Motor neuron (in vitro differentiated cells): ENCODE measurements around the gene WBP1L. TPM values are rescaled to one million over a fixed set of nuclear protein-coding genes. Genes with fewer than 3 reads are reported as not detected.
"Not testable (repeated sequence)": the region's sequence is repeated elsewhere in the genome, so short reads cannot be mapped to it uniquely, and the experiment has no call there.

Experiments
- ATAC-seq, 8 experiments: fragments of 200-7000 bp; cut with Tn5 transposase; replicated peaks in 6 of 8; 2 replicates each; pipeline ENCODE4 v1.8.0; 2021; ENCODE audit warnings: mild to moderate bottlenecking in 8 of 8, moderate library complexity in 8 of 8
- H3K27ac ChIP-seq, 2 donors: fragments of 250-450 bp; sonication (Bioruptor Pico); 2 replicates each; pipeline ENCODE4 v1.9.0; 2021; ENCODE audit warnings: antibody characterized with exemption in 2 of 2, mild to moderate bottlenecking in 2 of 2, moderate library complexity in 1 of 2
- H3K4me1 ChIP-seq, 2 donors: fragments of 250-450 bp; sonication (Bioruptor Pico); replicated peaks in 1 of 2; 2 replicates each; pipeline ENCODE4 v1.6.1; 2021; ENCODE audit warnings: antibody characterized with exemption in 2 of 2, mild to moderate bottlenecking in 2 of 2, moderate library complexity in 1 of 2
- H3K4me3 ChIP-seq, 5 donors: fragments of 250-450 bp; sonication (Bioruptor Pico); 2 replicates each; pipeline ENCODE4 v1.9.0; 2021; ENCODE audit warnings: antibody characterized with exemption in 5 of 5, mild to moderate bottlenecking in 5 of 5, moderate library complexity in 4 of 5
- WGBS, 10 experiments: fragments of 450-650 bp; shearing (Covaris generic); methylation state at CpG; one replicate each; pipeline ENCODE4 v1.0.0; 2022; 5-methylcytosine and 5-hydroxymethylcytosine counted together
- in situ Hi-C, 9 experiments: fragments of 400-800 bp; cut with MboI; loops; one replicate each; pipeline ENCODE4 v1.15.0; 2021; ENCODE audit warnings: low sequenced_read_pairs in 9 of 9, low pct_unique_long_range_greater_than_20kb in 2 of 9; ENCODE audit not compliant: unreplicated experiment in 9 of 9
- total RNA-seq, 8 experiments: library from RNA; unstranded; fragments of 300-600 nt; gene quantifications; 2 replicates each; pipeline versions ENCODE4 v1.2.3 to v1.2.4, GENCODE V29; 2022

Gene WBP1L
- total RNA-seq, 8 experiments from 2014 or later, result 21.1 to 49.7 (median 26.7) TPM

DNA sequence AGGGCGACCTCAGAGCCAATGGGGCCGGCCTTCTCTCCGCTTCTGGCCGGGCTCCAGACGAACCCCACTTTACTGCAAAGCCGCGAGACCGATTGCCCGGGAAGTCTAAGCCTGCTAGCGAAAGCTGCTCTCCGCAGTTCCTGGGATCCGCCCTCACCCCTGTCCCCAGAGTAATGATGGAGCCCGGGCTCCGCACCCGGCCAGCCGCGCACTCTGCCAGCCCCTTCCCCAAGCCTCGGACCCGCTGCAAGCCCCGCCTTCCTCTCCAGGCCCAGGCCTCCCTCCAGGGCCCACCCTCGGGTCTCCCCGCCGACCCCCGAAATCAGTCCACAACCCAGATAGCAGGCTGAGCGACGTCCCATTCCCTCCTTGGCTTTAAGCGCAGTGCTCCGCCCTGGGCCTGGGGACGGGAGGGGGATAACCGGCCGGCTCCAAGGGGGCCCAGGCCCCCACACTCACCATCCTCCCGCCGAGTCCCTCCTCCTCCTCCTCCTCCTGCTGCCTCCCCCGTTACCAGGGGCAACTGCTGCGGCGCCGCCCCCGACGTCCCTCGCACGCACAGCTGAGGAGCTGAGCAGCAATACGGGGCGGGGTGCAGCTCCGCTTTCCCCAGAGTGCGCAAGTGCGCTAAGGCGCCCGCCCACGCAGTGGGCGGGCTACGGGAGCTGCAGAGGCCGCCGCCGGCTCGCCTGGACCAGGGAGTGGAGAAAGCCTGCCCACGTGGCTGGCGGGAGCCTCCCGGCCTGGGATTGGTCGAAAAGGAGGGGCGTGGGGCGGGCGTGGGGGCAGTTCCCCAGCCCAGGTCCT lies 29.7 kb upstream of the WBP1L start, which contains the start of gene ARL3:
Gene ARL3 (minus strand): TSS at position 584 of the 807 bp plus-strand sequence. CDS start 122 bp downstream, at position 462.
- in situ Hi-C loops, result no loop called here
- Histone ChIP-seq H3K4me3 (peak within 1 kb of the TSS; percentile 66 to 95 (median 70)), H3K27ac (peak within 1 kb of the TSS; percentile 85 to 90), H3K4me1 (peaks cover 19 to 20% of the 10 kb centered on the region in 2 donors)
- peak; percentile 85 to 94 (median 92) for ATAC-seq
- 0 to 7% (median 0%) methylated on average over 3 to 7 of the region's 62 CpGs; no CpG with 5 or more reads in 7 of the 10 experiments for WGBS, 10 experiments

DNA sequence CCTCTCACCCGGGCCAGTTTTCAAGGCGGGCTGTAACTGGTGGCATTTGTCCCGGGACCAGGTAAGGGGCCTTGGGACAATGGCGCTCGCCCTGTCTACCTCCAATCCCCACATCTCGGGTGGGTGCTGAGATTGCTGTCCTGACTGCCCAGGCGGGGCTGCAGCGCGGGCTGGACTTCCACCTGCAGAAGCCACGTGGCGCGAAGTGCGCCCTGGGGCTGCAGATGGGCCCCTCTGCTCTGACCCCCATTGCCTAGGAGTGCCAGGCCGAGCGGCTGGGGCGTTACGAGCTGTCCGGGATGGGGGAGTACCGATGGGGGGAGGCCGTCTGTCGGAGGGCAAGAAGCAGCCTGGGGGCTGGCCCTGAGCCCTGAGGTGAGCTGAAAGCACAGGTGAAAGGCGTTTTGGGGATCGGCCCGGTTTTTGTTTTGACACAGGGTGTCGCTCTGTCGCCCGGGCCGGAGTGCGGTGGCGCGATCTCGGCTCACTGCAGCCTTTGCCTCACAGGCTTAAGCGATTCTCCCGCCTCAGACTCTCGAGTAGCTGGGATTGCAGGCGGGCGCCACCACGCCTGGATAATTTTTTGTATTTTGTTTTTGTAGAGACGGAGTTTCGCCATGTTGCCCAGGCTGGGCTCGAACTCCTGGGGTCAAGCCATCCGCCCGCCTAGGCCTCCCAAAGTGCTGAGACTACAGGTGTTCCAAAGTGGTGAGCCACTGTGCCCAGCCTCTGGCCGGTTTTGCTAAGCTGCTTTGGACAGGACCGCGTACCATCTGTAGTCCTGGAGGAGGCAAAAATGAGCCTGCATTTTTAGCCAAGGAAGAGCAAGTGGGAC lies 28.9 kb upstream of the WBP1L start, which contains the start of gene SFXN2:
Gene SFXN2 (plus strand): TSS at position 16 of the 835 bp plus-strand sequence. CDS start 12,001 bp downstream, outside the sequence.
- peaks cover 24 to 25% of the 10 kb centered on the region in 2 donors for H3K4me1 ChIP-seq
- peak; percentile 11 to 42 (median 30) for ATAC-seq
- peak within 1 kb of the TSS; percentile 66 to 95 (median 70) for H3K4me3 ChIP-seq
- in situ Hi-C loops, result no loop called here
- WGBS, 10 experiments, result 3 to 20% (median 5%) methylated on average over 1 to 11 of the region's 46 CpGs; no CpG with 5 or more reads in 6 of the 10 experiments
- H3K27ac ChIP-seq, result peak within 1 kb of the TSS; percentile 85 to 90

DNA sequence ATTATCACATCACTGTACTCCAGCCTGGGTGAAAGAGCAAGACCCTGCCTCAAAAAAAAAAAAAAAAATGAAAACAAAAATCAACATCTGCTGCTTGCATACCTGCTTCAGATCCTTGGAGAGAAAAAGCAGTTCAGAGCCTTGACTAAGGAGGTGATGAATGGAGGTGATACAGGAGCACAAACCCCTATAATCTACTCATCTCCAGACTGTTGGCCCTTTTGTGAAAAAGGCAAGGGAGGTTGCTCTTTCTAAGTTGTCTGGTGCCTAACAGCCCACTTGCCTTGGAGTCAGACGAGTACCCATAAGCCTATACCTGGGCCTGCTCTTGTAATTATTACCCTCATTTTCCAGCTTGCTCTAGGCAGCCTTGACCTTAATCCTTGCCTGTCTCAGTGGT lies 27.9 kb upstream of the WBP1L start:
- ATAC-seq, result no peak
- in situ Hi-C loops, result no loop called here
- no peak overlapping the region for H3K4me3 ChIP-seq
- no peak overlapping the region for H3K27ac ChIP-seq
- WGBS, 10 experiments, result 50 to 100% (median 80%) methylated on average over 1 of the region's 1 CpG; no CpG with 5 or more reads in 4 of the 10 experiments
- H3K4me1 ChIP-seq, result peaks cover 24 to 25% of the 10 kb centered on the region in 2 donors

DNA sequence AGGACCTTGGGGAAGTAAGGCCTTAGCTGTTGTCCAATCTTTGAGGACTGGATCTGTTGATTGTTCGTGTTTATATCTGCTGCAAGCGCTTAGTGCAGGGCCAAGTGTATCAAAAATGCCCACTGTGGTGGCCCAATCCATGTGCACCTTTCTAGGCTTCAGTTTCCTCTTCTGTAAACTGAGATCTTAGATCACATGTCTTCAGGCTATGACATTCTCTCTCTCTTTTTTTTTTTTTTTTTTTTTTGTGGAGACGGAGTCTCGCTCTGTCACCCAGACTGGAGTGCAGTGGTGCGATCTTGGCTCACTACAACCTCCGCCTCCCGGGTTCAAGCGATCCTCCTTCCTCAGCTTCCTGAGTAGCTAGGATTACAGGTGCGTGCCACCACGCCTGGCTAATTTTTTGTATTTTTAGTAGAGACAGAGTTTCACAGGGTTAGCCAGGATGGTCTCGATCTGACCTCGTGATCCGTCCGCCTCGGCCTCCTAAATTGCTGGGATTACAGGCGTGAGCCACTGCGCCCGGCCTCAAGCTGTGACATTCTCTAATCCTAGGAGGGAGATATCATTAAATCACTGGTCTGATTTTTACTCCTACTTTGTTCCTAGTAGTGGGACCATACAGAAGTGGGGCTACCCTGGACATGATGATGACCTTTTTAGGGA lies 26.7 kb upstream of the WBP1L start:
- not testable (repeated sequence) for H3K27ac ChIP-seq

DNA sequence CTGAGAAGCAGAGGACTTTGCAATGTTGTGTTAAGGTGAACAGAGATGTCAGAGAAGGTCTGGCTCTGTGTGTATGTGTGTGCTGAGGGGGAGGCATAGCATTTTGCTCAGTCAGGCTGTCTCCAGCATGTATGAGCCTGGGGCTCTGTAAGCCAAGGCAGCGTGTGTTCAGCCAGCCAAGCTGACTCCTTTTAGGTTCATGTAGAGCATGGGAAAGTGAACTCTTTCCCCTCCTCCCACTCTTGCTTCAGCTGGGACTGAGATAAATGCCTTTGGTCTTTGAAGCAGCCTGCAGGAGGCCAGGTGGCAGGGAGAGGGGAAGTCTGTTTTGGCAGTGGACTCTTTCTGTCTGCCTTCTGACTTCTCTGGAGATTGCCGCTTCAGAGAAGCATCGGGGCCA lies 25.5 kb upstream of the WBP1L start:
- Histone ChIP-seq H3K4me3 (no peak overlapping the region), H3K4me1 (peaks cover 22 to 30% of the 10 kb centered on the region in 2 donors), H3K27ac (peak overlapping the region; percentile 10 to 14)
- in situ Hi-C loops, result no loop called here
- ATAC-seq, result no peak
- 56 to 100% (median 80%) methylated on average over 1 to 3 of the region's 3 CpGs; no CpG with 5 or more reads in 3 of the 10 experiments for WGBS, 10 experiments

More for the DNA sequence above, 26.7 kb upstream of the WBP1L start:
- ATAC-seq, H3K4me3 ChIP-seq, in situ Hi-C loops: not testable (repeated sequence)
- H3K4me1 ChIP-seq, result peaks cover 25 to 29% of the 10 kb centered on the region in 2 donors
- 94 to 100% (median 96%) methylated on average over 2 to 14 of the region's 18 CpGs; no CpG with 5 or more reads in 4 of the 10 experiments for WGBS, 10 experiments

DNA sequence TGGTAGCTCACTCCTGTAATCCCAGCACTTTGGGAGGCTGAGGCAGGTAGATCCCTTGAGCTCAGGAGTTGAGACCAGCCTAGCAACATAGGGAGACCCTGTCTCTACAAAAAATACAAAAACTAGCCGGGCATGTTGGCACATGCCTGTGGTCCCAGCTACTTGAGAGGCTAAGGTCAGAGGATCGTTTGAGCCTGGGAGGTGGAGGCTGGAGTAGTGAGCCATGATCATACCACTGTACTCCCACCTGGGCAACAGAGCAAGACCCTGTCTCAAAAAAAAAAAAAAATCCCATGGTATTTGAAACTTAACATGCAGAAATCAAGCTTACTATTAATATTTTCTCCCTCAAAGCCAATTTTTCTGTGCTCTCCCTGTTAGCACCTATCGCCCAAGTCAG lies 23.4 kb upstream of the WBP1L start:
- in situ Hi-C loops, result loop anchor here in 1 of 9 experiments (10.0 kb wide), 1 partner anchor 184 kb away; no protein-coding TSS in a partner anchor
- H3K27ac ChIP-seq, result no peak overlapping the region
- ATAC-seq, result no peak
- no peak overlapping the region for H3K4me3 ChIP-seq
- WGBS, 10 experiments, result 88 to 100% (median 100%) methylated on average over 1 to 2 of the region's 3 CpGs; no CpG with 5 or more reads in 4 of the 10 experiments
- H3K4me1 ChIP-seq, result peaks cover 19 to 28% of the 10 kb centered on the region in 2 donors

DNA sequence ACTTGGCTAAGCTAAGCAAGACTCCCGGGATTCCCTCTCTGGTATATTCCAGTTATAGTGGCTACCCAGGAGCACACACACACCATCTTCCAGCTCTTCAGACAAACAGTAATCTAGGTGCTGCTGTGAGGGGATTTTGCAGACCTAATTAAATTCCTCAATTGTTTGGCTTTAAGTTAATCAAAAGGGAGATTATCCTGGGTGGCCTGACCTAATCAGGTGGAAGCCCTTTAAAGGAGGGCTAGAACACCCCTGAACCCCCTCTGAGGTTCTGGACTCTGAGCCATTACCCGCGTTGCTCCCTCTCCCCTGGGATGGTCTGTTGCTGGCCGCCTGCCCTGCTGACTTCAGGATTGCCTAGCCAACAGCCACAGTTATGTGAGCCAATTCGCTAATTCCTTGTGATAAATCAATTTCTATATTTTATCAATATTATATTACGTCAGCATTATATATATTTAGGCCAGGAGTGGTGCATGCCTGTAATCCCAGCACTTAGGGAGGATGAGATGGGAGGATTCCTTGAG lies 22.9 kb upstream of the WBP1L start:
- 47 to 100% (median 90%) methylated on average over 2 to 6 of the region's 6 CpGs; no CpG with 5 or more reads in 2 of the 10 experiments for WGBS, 10 experiments
- H3K27ac ChIP-seq, result no peak overlapping the region
- ATAC-seq, result peak in 2 of 8 experiments; percentile 27 to 36
- H3K4me3 ChIP-seq, result no peak overlapping the region
- in situ Hi-C loops, result loop anchor here in 1 of 9 experiments (10.0 kb wide), 1 partner anchor 184 kb away; no protein-coding TSS in a partner anchor
- H3K4me1 ChIP-seq, result peaks cover 17 to 23% of the 10 kb centered on the region in 2 donors

DNA sequence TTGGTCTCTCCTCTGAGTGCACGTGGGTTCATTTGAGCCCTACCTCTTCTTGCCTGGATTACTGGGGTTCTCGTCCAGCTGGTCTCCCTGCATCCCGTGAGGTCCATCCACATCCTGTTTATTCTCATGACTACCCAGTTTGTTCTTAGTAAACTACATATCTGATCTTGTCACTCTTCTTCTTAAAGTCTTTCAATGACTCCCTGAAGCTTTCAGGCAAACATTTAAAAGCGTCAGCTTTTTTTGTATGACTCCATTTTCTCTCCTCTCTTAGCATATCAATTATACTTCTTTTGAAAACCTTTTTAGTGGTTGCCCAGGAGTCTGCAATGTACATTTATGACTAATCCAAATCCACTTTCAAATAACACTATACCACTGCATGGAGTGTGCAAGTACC lies 21.8 kb upstream of the WBP1L start:
- ATAC-seq, result peak in 5 of 8 experiments; percentile 17 to 45 (median 29)
- no peak overlapping the region for H3K27ac ChIP-seq
- peaks cover 17 to 22% of the 10 kb centered on the region in 2 donors for H3K4me1 ChIP-seq
- 20 to 92% (median 52%) methylated on average over 1 to 4 of the region's 4 CpGs; no CpG with 5 or more reads in 2 of the 10 experiments for WGBS, 10 experiments
- in situ Hi-C loops, result loop anchor here in 1 of 9 experiments (10.0 kb wide), 1 partner anchor 183 kb away; no protein-coding TSS in a partner anchor
- H3K4me3 ChIP-seq, result no peak overlapping the region

DNA sequence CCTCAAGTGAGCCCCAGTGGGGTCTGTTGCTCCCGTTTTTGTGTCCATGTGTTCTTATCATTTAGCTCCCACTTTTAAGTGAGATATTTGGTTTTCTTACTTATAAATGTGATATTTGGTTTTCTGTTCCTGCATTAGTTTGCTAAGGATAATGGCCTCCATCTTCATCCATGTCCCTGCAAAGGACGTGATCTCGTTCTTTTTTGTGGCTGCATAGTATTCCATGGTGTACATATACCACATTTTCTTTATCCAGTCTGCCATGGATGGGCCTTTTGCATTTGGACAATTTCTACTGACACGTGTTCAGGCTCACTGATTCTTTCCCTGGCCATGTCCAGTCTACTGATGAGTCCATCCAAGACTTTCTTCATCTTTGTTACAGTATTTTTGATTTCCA lies 19.8 kb upstream of the WBP1L start:
- in situ Hi-C loops, result loop anchor here in 1 of 9 experiments (10.0 kb wide), 1 partner anchor 181 kb away; no protein-coding TSS in a partner anchor
- H3K4me3 ChIP-seq, result no peak overlapping the region
- no peak for ATAC-seq
- peaks cover 10 to 14% of the 10 kb centered on the region in 2 donors for H3K4me1 ChIP-seq
- 80 to 100% (median 100%) methylated on average over 1 to 4 of the region's 4 CpGs for WGBS, 10 experiments
- H3K27ac ChIP-seq, result no peak overlapping the region

DNA sequence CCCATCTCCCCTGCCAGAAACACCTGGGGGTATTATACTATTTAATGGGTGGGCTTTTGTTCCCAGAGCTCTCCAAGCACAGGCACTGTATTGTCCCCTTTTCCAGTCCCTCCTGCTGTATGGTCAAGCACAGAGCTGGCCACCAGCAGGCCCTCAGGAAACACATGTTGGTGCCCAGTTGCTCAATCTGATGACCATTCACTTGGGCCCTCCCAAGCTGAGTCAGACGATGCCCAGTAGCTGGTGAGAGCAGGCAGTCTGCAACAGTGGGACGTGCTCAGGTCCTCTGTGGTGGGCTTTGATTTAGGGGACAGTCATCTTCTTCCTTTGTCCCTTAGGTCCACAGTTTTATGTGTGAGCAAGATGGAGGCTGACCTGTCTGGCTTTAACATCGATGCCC lies 17.5 kb upstream of the WBP1L start:
- in situ Hi-C loops, result loop anchor here in 5 of 9 experiments (10.0 to 25.0 kb wide), 4 partner anchors 161 to 336 kb away; partner anchors contain the start of gene CNNM2 (in 3 of the 5)
- H3K4me1 ChIP-seq, result peaks cover 3 to 17% of the 10 kb centered on the region in 2 donors
- ATAC-seq, result no peak
- H3K4me3 ChIP-seq, result no peak overlapping the region
- WGBS, 10 experiments, result 40 to 93% (median 82%) methylated on average over 1 to 2 of the region's 3 CpGs; no CpG with 5 or more reads in 7 of the 10 experiments
- H3K27ac ChIP-seq, result no peak overlapping the region

DNA sequence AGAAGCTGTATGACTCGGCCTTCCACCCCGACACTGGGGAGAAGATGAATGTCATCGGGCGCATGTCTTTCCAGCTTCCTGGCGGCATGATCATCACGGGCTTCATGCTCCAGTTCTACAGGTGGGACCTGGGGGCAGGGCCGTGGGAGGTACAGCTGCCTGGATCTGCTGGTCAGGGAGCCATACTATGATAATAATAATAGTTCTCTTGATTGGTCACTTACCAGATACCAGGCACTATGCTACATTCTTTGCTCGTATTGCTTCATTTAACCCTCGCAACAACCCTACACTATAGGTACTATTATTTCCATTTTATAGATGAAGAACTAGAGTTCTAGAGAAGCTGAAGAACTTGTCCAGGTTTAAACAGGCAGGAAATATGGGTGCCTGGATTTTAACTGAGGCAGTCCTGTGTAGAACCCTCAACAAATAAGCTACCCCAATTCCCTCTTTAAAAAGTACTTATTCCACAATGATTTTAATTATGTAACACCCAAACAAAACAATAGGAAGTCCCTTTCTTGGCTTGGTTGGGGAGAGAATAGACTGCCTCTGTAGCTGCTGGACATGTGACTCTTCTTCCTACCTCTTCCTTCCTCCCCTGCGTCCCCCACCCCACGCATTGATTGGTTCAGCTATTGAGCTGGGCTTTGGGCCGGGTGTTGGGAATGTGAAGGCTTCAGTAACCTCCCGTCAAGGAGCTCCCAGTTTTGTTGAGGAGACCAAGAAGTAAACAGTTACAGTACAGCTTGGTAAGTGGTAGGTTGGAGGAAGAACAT lies 16.5 kb upstream of the WBP1L start:
- ATAC-seq, result no peak
- Histone ChIP-seq H3K4me3 (no peak overlapping the region), H3K27ac (no peak overlapping the region), H3K4me1 (peaks cover 1 to 11% of the 10 kb centered on the region in 2 donors)
- 66 to 100% (median 89%) methylated on average over 1 to 9 of the region's 13 CpGs; no CpG with 5 or more reads in 1 of the 10 experiments for WGBS, 10 experiments
- in situ Hi-C loops, result loop anchor here in 5 of 9 experiments (10.0 to 25.0 kb wide), 4 partner anchors 160 to 335 kb away; partner anchors contain the start of gene CNNM2 (in 3 of the 5)
